Measurements from ENCODE around the gene SLC38A6. TPM values are rescaled to one million over a fixed set of nuclear protein-coding genes. Genes with fewer than 3 reads are reported as not detected.
A peak's percentile ranks its signal among the peaks of the same experiment; 100 is the strongest.

Gene SLC38A6
- total and polyA plus RNA-seq, 2 experiments from 2014 or later, result 11.9 to 23.2 TPM

DNA sequence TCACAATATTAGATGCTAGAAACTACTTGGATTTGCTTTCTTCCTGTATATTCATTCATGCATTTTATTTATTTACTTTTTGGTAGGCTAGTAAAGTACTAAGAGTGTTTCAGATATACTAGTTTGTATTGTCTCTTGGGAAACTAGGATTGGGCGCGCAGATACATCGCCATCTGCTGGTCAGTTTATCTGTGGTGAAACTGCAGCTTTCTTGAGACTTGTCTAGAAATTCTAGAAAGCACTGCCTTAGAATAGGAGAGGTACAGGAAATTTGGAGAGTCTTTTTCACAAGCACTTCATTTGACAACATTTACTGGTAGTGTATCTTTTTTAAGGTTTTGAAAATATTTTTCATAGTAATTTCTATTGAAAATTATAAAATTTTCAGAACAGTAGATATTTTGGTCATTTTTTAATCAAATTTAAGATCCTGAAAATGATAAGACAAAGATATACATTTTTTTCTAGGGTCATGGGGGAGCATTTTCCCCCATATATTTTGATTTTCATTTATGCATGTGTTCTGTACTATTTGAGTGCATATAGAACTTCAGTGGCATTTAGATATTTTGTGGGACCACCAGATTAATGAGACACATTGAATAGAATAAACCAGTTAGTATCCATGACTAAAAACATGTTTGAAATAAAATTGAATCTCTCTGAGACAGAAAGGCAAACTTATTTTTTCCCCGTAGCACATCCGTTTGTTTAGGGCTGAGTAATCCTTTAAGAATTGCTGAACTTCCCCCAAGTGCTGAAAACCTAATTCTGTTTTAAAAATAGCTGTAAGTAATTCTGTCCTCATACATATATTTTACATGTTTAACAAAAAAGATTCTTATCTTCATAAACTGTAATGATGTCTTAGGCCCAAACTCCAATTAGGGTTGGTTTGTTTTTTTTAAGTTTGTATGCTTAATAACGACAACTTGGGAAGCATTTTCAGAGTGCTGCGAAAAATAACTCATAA is 44.5 kb downstream of the SLC38A6 start:
- no peak overlapping the region for H3K4me3 ChIP-seq
- Mint-ChIP-seq H3K9me3 (no peaks in the 10 kb centered on the region), H3K4me1 (peaks cover 5% of the 10 kb centered on the region; the same call in 1 of the 3 replicates), H3K4me3 (no peak overlapping the region), H3K36me3 (ENCODE audit: low read depth) (no peaks in the 10 kb centered on the region), H3K27ac (no peak overlapping the region), H3K27me3 (ENCODE audit: insufficient read depth, low read depth, poor library complexity) (no peaks in the 10 kb centered on the region)
- no peaks in the 10 kb centered on the region for H3K79me2 ChIP-seq (replicated peaks; ENCODE audit: insufficient read depth)
- no peaks in the 10 kb centered on the region for H4K20me1 ChIP-seq (replicated peaks; ENCODE audit: insufficient read depth)
- no peaks in the 10 kb centered on the region for H3K36me3 ChIP-seq (ENCODE audit: insufficient read depth)
- H3K9me2 ChIP-seq (ENCODE audit: insufficient read depth), result no peaks in the 10 kb centered on the region
- H3K27ac ChIP-seq (ENCODE audit: low read depth), result no peak overlapping the region
- DNase-seq (ENCODE audit: low spot score) (peak; percentile 85), ATAC-seq (peak; percentile 71)
- no peak overlapping the region for H3K4me2 ChIP-seq
- TF ChIP-seq JUNB (IDR thresholded peaks at IDR 0.05; ENCODE audit: unreplicated experiment) (no peak), ZNF331 (CRISPR knock-in tag; IDR thresholded peaks at IDR 0.05; ENCODE audit: low read depth) (no peak), POLR2AphosphoS5 (IDR thresholded peaks at IDR 0.05; ENCODE audit: low read depth) (no peak)
- TF ChIP-seq, protein P1, sequence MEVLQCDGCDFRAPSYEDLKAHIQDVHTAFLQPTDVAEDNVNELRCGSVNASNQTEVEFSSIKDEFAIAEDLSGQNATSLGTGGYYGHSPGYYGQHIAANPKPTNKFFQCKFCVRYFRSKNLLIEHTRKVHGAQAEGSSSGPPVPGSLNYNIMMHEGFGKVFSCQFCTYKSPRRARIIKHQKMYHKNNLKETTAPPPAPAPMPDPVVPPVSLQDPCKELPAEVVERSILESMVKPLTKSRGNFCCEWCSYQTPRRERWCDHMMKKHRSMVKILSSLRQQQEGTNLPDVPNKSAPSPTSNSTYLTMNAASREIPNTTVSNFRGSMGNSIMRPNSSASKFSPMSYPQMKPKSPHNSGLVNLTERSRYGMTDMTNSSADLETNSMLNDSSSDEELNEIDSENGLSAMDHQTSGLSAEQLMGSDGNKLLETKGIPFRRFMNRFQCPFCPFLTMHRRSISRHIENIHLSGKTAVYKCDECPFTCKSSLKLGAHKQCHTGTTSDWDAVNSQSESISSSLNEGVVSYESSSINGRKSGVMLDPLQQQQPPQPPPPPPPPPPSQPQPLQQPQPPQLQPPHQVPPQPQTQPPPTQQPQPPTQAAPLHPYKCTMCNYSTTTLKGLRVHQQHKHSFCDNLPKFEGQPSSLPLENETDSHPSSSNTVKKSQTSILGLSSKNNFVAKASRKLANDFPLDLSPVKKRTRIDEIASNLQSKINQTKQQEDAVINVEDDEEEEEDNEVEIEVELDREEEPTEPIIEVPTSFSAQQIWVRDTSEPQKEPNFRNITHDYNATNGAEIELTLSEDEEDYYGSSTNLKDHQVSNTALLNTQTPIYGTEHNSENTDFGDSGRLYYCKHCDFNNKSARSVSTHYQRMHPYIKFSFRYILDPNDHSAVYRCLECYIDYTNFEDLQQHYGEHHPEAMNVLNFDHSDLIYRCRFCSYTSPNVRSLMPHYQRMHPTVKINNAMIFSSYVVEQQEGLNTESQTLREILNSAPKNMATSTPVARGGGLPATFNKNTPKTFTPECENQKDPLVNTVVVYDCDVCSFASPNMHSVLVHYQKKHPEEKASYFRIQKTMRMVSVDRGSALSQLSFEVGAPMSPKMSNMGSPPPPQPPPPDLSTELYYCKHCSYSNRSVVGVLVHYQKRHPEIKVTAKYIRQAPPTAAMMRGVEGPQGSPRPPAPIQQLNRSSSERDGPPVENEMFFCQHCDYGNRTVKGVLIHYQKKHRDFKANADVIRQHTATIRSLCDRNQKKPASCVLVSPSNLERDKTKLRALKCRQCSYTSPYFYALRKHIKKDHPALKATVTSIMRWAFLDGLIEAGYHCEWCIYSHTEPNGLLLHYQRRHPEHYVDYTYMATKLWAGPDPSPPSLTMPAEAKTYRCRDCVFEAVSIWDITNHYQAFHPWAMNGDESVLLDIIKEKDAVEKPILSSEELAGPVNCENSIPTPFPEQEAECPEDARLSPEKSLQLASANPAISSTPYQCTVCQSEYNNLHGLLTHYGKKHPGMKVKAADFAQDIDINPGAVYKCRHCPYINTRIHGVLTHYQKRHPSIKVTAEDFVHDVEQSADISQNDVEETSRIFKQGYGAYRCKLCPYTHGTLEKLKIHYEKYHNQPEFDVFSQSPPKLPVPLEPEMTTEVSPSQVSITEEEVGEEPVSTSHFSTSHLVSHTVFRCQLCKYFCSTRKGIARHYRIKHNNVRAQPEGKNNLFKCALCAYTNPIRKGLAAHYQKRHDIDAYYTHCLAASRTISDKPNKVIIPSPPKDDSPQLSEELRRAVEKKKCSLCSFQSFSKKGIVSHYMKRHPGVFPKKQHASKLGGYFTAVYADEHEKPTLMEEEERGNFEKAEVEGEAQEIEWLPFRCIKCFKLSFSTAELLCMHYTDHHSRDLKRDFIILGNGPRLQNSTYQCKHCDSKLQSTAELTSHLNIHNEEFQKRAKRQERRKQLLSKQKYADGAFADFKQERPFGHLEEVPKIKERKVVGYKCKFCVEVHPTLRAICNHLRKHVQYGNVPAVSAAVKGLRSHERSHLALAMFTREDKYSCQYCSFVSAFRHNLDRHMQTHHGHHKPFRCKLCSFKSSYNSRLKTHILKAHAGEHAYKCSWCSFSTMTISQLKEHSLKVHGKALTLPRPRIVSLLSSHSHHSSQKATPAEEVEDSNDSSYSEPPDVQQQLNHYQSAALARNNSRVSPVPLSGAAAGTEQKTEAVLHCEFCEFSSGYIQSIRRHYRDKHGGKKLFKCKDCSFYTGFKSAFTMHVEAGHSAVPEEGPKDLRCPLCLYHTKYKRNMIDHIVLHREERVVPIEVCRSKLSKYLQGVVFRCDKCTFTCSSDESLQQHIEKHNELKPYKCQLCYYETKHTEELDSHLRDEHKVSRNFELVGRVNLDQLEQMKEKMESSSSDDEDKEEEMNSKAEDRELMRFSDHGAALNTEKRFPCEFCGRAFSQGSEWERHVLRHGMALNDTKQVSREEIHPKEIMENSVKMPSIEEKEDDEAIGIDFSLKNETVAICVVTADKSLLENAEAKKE (CRISPR knock-in tag; IDR thresholded peaks at IDR 0.05), result no peak
- TF ChIP-seq, protein P2, sequence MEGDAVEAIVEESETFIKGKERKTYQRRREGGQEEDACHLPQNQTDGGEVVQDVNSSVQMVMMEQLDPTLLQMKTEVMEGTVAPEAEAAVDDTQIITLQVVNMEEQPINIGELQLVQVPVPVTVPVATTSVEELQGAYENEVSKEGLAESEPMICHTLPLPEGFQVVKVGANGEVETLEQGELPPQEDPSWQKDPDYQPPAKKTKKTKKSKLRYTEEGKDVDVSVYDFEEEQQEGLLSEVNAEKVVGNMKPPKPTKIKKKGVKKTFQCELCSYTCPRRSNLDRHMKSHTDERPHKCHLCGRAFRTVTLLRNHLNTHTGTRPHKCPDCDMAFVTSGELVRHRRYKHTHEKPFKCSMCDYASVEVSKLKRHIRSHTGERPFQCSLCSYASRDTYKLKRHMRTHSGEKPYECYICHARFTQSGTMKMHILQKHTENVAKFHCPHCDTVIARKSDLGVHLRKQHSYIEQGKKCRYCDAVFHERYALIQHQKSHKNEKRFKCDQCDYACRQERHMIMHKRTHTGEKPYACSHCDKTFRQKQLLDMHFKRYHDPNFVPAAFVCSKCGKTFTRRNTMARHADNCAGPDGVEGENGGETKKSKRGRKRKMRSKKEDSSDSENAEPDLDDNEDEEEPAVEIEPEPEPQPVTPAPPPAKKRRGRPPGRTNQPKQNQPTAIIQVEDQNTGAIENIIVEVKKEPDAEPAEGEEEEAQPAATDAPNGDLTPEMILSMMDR (conservative IDR thresholded peaks at IDR 0.05; ENCODE audit: low read depth in 2 of 2), result peak; percentile 88 to 98
- TF ChIP-seq, protein P3, sequence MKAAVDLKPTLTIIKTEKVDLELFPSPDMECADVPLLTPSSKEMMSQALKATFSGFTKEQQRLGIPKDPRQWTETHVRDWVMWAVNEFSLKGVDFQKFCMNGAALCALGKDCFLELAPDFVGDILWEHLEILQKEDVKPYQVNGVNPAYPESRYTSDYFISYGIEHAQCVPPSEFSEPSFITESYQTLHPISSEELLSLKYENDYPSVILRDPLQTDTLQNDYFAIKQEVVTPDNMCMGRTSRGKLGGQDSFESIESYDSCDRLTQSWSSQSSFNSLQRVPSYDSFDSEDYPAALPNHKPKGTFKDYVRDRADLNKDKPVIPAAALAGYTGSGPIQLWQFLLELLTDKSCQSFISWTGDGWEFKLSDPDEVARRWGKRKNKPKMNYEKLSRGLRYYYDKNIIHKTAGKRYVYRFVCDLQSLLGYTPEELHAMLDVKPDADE (IDR thresholded peaks at IDR 0.05), result no peak
- no peaks in the 10 kb centered on the region for H3K27me3 ChIP-seq (ENCODE audit: insufficient read depth)
- no peak overlapping the region for H2AFZ ChIP-seq
- no peaks in the 10 kb centered on the region for H3F3A ChIP-seq (replicated peaks; ENCODE audit: low read depth)
- no peaks in the 10 kb centered on the region for H3K4me1 ChIP-seq (ENCODE audit: insufficient read depth)
